HG03342 (cell line): ENCODE measurements around the gene UBR2.

Source experiments
- ATAC-seq: cut with Tn5 transposase; IDR thresholded peaks from one replicate; pipeline ENCODE4 v1.9.1; 2021; ENCODE audit warnings: mild to moderate bottlenecking, moderate library complexity; ENCODE audit not compliant: unreplicated experiment

The UBR2 gene

GRCh38 chr6:42563697-42564505 lies at the start of gene UBR2:
UBR2 (plus strand) TSS chr6:42564029; CDS start chr6:42564320, 291 bp downstream.
- peak; percentile 89 for ATAC-seq

GRCh38 chr6:42514745-42515144 lies 49.1 kb upstream of the UBR2 start:
- no peak for ATAC-seq

DNA sequence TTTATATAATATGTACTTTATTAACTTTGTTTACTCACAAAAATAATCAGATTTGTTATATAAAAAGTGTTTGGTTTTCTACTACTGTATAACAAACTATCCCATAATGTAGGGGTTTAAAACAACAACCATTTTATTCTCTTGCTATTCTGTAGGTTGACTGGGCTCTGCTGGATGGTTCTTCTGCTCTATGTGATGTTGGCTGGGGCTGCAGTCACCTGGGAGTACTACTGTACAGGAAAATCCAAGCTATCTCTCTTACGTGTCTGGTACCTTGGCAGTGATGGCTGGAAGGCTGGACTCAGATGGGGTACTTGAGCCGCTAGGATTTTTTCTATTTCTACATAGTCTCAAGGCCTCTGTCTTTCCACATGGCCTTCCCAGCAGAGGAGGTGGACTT lies 44.0 kb upstream of the UBR2 start:
- no peak for ATAC-seq

- peak; percentile 63 for ATAC-seq
These were observed 42.8 kb upstream of the UBR2 start for GRCh38 chr6:42520786-42521607.

GRCh38 chr6:42522036-42522435 lies 41.8 kb upstream of the UBR2 start:
- no peak for ATAC-seq

GRCh38 chr6:42522942-42523814 lies 40.7 kb upstream of the UBR2 start:
- ATAC-seq, result no peak

DNA sequence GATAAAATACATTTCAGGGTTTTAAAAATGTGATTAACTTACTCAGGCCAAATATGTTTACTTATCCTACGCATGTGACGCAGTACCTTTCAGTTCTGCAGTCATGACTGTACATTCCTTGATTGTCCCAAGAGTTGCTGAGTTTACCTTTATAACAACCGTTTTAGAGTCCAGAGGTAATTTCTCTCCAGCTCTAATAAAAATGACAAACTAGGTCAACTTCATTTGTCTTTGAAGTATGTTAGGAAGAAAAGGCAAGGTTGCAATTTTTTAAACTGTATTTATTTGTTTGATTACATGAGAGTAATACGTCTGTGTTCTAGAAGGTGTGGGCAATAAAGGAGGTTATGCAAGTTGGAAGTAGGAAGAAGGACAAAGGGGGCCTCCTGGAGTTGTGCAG lies 38.6 kb upstream of the UBR2 start:
- no peak for ATAC-seq

- ATAC-seq, result no peak
These were observed 37.2 kb upstream of the UBR2 start for GRCh38 chr6:42526616-42527015.

GRCh38 chr6:42527204-42527603 lies 36.6 kb upstream of the UBR2 start:
- ATAC-seq, result no peak

DNA sequence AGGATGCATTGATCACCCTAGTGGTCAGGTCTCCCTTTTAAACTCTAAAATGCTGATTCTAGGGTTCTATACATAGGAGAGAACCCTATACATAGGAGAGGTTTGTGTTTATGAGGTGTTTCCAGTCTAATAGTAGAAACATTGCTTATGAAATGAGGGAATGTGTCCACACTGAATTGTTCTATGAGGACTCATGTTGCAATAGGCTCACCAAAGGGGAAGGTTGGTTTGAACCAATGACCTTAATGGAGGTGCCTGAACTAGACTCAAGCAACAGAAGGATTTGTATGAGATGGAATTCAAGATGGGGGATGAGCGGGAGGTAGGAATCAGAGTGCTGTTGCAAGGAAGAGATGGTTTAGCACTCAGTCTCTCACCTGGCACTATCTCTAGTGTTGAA lies 33.5 kb upstream of the UBR2 start:
- no peak for ATAC-seq

DNA sequence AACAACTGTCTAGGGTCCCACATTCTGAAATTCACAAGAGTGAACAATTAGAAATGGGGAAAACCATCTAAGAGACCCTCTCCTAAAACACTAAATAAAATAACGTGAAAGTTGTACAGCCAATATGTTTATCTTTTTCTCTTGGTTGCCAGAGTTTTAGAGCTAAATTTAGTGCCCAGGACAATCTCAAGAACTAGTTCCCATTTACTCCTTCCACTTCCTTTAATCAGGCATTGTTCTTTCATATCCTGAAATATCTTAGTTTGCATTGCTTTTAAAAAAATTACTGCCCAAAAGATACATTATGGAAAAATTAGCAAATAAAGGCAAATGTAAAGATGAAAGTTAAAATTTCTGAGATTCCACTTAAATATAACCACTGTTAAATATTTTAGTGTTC lies 33.1 kb upstream of the UBR2 start:
- no peak for ATAC-seq

DNA sequence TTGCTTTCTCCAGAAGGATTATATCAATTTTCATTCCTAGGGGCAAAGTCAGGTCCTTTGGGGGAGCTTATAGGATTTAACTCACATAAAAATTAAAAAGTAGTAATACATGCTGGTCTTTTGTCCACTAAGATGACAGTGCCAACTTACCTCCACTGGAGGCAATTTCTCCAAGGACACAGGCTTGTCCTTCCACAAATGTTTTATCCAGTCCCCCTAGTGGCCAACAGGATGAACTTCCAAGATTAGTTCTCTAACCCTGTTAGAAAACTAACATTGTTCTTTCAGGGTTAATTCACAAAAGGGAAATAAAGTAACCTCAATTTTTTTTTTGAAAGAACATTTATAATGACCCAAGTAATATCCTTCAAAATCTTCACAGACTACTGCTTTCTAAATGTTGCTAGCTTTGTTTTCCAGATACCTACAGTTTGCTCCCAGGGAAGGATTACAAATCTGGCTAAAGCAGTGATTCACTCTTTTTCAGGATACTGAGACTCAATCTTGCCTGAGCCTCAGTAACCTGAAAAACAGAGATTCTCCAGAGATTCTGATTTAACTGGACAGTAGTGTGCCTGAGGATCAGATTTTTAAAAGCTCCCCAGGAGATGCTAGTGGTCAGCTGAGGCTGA lies 31.7 kb upstream of the UBR2 start:
- no peak for ATAC-seq

DNA sequence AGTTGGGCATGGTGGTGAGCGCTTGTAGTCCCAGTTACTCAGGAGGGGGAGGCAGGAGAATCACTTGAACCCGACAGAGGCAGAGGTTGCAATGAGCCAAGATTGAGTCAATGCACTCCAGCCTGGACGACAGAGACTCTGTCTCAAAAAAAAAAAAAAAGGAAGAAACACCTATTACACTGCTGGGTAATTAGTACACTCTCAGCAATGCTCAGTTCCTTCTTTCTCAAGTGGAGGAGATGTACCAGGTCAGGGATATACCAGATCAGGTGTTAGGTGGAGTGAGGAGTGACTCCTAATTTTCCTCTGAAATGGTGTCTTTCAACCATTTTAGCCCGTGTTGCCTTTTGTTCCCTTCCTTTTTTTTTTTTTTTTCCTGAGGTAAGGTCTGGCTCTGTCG lies 30.0 kb upstream of the UBR2 start:
- no peak for ATAC-seq

DNA sequence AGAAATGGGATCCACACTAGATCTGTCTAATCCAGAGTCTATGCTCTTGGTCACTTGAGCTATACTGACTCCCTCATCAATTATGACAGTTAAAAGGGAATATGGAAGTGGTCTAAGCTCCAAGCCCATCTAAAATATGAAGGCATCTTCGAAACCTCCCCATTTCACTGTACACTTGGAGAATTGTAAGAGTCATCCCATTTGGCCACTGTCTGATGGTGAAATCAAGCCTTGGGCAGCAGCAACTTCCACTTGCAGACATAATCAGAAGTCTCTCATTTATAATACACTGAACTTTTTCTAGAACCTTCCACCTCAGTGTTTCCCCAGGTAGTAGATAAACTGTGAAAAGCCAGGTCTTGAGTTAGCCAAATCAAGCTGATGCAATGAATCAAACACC lies 26.3 kb upstream of the UBR2 start:
- no peak for ATAC-seq

GRCh38 chr6:42539135-42539534 lies 24.7 kb upstream of the UBR2 start:
- no peak for ATAC-seq

DNA sequence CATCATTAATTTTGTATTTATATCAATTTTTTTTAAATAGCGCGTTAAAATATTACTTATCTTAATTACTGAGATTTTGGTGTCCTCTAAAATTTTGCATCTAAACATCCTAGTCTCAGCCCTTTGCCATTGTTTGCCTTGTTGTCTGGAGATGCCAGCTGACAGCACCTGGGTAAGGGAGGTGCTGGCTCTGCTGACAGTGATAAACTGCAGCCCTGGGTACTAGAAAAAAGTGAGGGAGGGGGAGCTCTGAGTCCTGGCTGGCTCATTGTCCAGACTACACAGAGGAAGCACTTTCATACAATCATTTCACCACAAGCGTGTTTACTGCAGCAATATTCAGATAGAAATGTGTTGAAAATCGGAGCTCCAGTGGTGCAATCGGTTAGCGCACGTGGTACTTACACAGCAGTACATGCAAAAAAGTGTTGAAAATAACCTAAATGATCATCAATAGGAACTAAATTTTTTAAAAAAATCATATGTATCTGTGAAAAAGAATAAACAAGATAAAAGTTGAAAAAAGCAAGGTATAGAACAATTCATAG lies 18.5 kb upstream of the UBR2 start:
- ATAC-seq, result no peak

- ATAC-seq, result peak; percentile 92
These were observed 16.2 kb upstream of the UBR2 start for GRCh38 chr6:42547407-42548329.

GRCh38 chr6:42550277-42550676 lies 13.6 kb upstream of the UBR2 start:
- ATAC-seq, result no peak

- ATAC-seq, result no peak
These were observed 12.6 kb upstream of the UBR2 start for GRCh38 chr6:42551217-42551616.
